GM12873 (cell line): ENCODE data around the gene SLC38A9.

ENCODE experiments used
- TF ChIP-seq, protein P1 (sequence below): IDR thresholded peaks from 2 replicates; pipeline ENCODE4 v1.5.1; 2012; ENCODE audit warnings: low read depth, mild to moderate bottlenecking, moderate library complexity, low read length, control low read depth; ENCODE audit not compliant: insufficient read depth; ENCODE audit errors: missing control alignments

Gene SLC38A9

DNA sequence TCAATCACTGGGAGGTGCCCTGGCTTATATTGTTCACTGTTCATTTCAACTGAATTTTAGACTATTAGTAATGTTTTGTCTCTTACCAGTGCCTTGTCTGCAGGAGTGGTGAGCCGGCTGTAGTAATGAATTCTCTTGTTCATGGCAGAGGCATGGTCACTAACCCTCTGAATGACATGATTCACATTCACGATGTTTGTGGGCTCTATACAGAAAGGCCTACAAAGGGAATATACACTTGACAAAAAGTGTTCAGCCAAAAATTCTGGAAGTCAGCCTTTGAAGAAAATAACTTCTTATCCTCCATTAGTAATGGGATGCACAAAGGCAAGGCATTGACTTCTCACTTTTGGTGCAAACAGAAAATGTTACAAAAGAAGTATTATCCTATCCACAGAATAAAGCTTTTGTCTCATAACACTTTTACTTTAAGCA lies 39.6 kb downstream of the SLC38A9 start:
- TF ChIP-seq, protein P1, sequence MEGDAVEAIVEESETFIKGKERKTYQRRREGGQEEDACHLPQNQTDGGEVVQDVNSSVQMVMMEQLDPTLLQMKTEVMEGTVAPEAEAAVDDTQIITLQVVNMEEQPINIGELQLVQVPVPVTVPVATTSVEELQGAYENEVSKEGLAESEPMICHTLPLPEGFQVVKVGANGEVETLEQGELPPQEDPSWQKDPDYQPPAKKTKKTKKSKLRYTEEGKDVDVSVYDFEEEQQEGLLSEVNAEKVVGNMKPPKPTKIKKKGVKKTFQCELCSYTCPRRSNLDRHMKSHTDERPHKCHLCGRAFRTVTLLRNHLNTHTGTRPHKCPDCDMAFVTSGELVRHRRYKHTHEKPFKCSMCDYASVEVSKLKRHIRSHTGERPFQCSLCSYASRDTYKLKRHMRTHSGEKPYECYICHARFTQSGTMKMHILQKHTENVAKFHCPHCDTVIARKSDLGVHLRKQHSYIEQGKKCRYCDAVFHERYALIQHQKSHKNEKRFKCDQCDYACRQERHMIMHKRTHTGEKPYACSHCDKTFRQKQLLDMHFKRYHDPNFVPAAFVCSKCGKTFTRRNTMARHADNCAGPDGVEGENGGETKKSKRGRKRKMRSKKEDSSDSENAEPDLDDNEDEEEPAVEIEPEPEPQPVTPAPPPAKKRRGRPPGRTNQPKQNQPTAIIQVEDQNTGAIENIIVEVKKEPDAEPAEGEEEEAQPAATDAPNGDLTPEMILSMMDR, result no peak

- TF ChIP-seq, protein P1, result no peak
Measured at GRCh38 chr5:55671975-55672374, 40.1 kb downstream of the SLC38A9 start.

GRCh38 chr5:55668356-55668755 lies 43.8 kb downstream of the SLC38A9 start:
- TF ChIP-seq, protein P1, result no peak

DNA sequence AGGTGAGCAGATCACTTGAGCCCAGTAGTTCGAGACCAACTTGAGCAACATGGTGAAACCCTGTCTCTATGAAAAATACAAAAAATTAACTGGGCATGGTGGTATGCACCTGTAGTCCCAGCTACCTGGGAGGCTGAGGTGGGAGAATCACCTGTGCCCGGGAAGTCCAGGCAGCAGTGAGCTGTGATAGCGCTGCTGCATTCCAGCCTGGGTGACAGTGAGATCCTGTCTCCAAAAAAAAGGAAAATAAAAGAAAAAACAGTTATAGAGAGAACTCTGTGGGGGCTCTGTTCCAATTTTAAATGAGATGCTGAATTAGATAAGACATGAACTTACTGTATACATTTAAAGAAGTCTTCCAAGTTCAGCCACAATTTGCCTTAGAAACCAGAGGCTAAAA lies 44.2 kb downstream of the SLC38A9 start:
- TF ChIP-seq, protein P1, result no peak

DNA sequence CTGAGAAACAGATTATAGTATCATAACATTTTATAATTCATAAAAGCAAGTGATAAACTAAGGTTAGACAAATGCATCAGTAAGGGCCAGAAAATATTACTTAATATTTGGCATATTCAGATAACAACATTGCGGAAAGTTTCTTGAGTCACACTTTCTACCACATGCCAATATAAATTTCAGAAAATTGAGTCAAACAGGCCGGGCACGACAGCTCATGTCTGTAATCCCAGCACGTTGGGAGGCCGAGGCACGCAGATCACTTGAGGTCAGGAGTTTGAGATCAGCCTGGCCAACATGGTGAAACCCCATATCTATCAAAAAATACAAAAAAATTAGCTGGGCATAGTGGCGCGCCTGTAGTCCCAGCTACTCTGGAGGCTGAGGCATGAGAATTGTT lies 47.1 kb downstream of the SLC38A9 start:
- TF ChIP-seq, protein P1, result no peak

DNA sequence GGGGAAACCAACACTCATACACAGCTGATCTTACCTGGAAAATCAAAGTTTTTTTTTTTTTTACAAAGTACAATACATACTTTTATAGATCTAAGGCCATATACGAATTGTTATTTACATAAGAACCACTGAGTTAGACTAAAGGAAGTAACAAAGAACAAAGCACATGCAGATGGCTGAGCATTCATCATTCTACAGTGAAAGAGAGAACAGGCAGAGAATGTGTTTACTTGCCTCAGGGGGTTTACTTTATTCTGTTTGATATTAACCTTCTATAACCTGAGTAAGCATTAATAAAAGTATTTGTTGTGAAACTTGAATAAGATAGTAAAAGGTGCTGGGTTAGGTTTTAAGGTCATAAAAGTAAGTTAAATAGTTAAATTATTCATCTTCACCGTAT lies 54.7 kb downstream of the SLC38A9 start:
- TF ChIP-seq, protein P1, result no peak

DNA sequence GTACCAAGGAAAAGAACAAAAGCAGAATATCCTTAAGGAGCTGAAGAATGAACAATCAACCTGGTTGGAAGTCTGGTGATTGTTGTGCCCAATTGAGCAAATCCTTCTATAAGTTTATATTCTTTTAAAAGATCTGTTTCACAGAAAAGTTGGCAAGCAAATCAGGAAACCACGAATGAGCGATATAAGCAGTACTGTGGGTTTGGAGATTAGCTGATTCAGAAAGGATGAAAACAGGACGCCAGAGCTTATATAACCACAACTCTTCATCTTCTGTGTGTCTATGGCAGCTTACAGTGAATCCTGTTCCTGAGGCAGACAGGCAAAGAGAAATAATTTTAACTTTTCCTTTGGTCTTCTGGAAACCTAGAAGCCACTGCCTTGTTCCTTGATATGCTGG lies 61.7 kb downstream of the SLC38A9 start:
- TF ChIP-seq, protein P1, result no peak
